H1 (cell line): ENCODE data around the gene HLA-C. TPM values are rescaled to one million over a fixed set of nuclear protein-coding genes. Genes with fewer than 3 reads are reported as not detected.

Source experiments
- CTCF ChIA-PET: fragments of 300-600 bp; sonication (Branson Sonifier 250); formaldehyde crosslinking; loops from one replicate; lab custom pipeline; 2021; ENCODE audit not compliant: partially characterized antibody; lab: Charles Lee
- POLR2A ChIA-PET: fragments of 300-600 bp; sonication (Branson Sonifier 250); formaldehyde crosslinking; loops from one replicate; lab custom pipeline; 2021; ENCODE audit warnings: inconsistent platforms; ENCODE audit not compliant: partially characterized antibody; lab: Charles Lee
- DNase-seq, 2 experiments: peaks; one replicate each; pipeline versions ENCODE4 v3.0.0 to v3.0.0-alpha.2; 2010 to 2022; ENCODE audit warnings: low spot score in 2 of 2, low read depth in 1 of 2, mixed read lengths in 1 of 2
- FAIRE-seq: peaks from 2 replicates; lab custom pipeline; 2011; peaks lifted over from hg19 to GRCh38; lab: Jason Lieb, UNC
- H2AFZ ChIP-seq: 2 replicates; pipeline ENCODE4 v1.8.1; 2012; ENCODE audit warnings: low read length, inconsistent platforms
- H2AK5ac ChIP-seq: 2 replicates; pipeline ENCODE4 v1.6.1; 2013; ENCODE audit warnings: low read depth, low read length
- H2BK120ac ChIP-seq: replicated peaks from 2 replicates; pipeline ENCODE3; 2013; ENCODE audit warnings: low read depth, low read length, inconsistent platforms
- H2BK12ac ChIP-seq: 2 replicates; pipeline ENCODE4 v1.6.1; 2013; ENCODE audit warnings: low read depth, low read length
- H2BK15ac ChIP-seq: 2 replicates; pipeline ENCODE4 v1.6.1; 2013; ENCODE audit warnings: low read length
- H2BK20ac ChIP-seq: 2 replicates; pipeline ENCODE4 v1.6.1; 2013; ENCODE audit warnings: low read length
- H2BK5ac ChIP-seq: 2 replicates; pipeline ENCODE4 v1.6.1; 2013; ENCODE audit warnings: low read depth, low read length
- H3K14ac ChIP-seq: 2 replicates; pipeline ENCODE4 v1.6.1; 2013; ENCODE audit warnings: inconsistent platforms; ENCODE audit not compliant: insufficient read length
- H3K18ac ChIP-seq: 2 replicates; pipeline ENCODE4 v1.6.1; 2013; ENCODE audit warnings: low read length; ENCODE audit errors: extremely low read depth
- H3K23ac ChIP-seq: 2 replicates; pipeline ENCODE4 v1.6.1; 2013; ENCODE audit warnings: inconsistent platforms; ENCODE audit not compliant: insufficient read length
- H3K23me2 ChIP-seq: 2 replicates; pipeline ENCODE4 v1.6.1; 2013; ENCODE audit warnings: low read depth, low read length
- H3K27ac ChIP-seq: 2 replicates; pipeline ENCODE4 v1.6.1; 2011; ENCODE audit warnings: low read depth, low read length, inconsistent platforms
- H3K27me3 ChIP-seq, 4 experiments: replicated peaks in 1 of 4; 1 replicate in 1 of 4; 2 replicates in 3 of 4; pipeline versions ENCODE4 v1.6.1 to v1.8.1; 2011 to 2013; ENCODE audit warnings: low read length in 3 of 4, mild to moderate bottlenecking in 3 of 4, inconsistent platforms in 2 of 4, mixed read lengths in 2 of 4, moderate library complexity in 1 of 4; ENCODE audit not compliant: control insufficient read depth in 3 of 4, insufficient read depth in 3 of 4; ENCODE audit errors: extremely low read depth in 1 of 4
- H3K36me3 ChIP-seq, 4 experiments: 2 replicates each; pipeline versions ENCODE4 v1.6.1 to v1.8.1; 2011 to 2013; ENCODE audit warnings: mild to moderate bottlenecking in 4 of 4, low read length in 3 of 4, moderate library complexity in 2 of 4, control low read depth in 1 of 4, inconsistent platforms in 1 of 4; ENCODE audit not compliant: insufficient read depth in 4 of 4, control insufficient read depth in 2 of 4
- H3K4ac ChIP-seq: replicated peaks from 2 replicates; pipeline ENCODE3; 2013; ENCODE audit warnings: low read length, low read depth, mixed read lengths, inconsistent platforms; ENCODE audit not compliant: insufficient read length
- H3K4me1 ChIP-seq, 4 experiments: replicated peaks in 1 of 4; 1 replicate in 1 of 4; 2 replicates in 3 of 4; pipeline versions ENCODE4 v1.6.1 to v1.8.1; 2011 to 2013; ENCODE audit warnings: low read length in 3 of 4, inconsistent platforms in 2 of 4, mixed read lengths in 1 of 4; ENCODE audit not compliant: insufficient read depth in 4 of 4, control insufficient read depth in 3 of 4
- H3K4me2 ChIP-seq, 2 experiments: 2 replicates each; pipeline versions ENCODE4 v1.6.1 to v1.8.1; 2011 to 2013; ENCODE audit warnings: low read depth in 2 of 2, low read length in 2 of 2, control low read depth in 1 of 2, inconsistent platforms in 1 of 2, mild to moderate bottlenecking in 1 of 2; ENCODE audit not compliant: insufficient read depth in 1 of 2
- H3K4me3 ChIP-seq, 4 experiments: fragments of 200-600, 300-600 bp in 1 of 4; sonication (generic), shearing (Covaris generic), sonication (Bioruptor Twin) in 1 of 4; 2 replicates each; pipeline versions ENCODE4 v1.5.1 to v1.8.1; 2011 to 2016; ENCODE audit warnings: low read length in 4 of 4, low read depth in 3 of 4, control low read depth in 2 of 4, inconsistent platforms in 2 of 4, mild to moderate bottlenecking in 2 of 4, mixed read lengths in 1 of 4, moderate library complexity in 1 of 4; ENCODE audit not compliant: insufficient read depth in 2 of 4; ENCODE audit errors: extremely low read depth in 1 of 4
- H3K56ac ChIP-seq: replicated peaks from 2 replicates; pipeline ENCODE3; 2013; ENCODE audit warnings: low read depth, mild to moderate bottlenecking, mixed read lengths, low read length, inconsistent platforms; ENCODE audit not compliant: insufficient read length
- H3K79me1 ChIP-seq: 2 replicates; pipeline ENCODE4 v1.6.1; 2013; ENCODE audit warnings: low read depth, low read length, control low read depth
- H3K79me2 ChIP-seq, 2 experiments: 2 replicates each; pipeline versions ENCODE4 v1.6.1 to v1.8.1; 2012 to 2013; ENCODE audit warnings: low read length in 2 of 2, mild to moderate bottlenecking in 2 of 2, inconsistent platforms in 1 of 2; ENCODE audit not compliant: insufficient read depth in 2 of 2, control insufficient read depth in 1 of 2
- H3K9ac ChIP-seq, 4 experiments: replicated peaks in 1 of 4; 1 replicate in 1 of 4; 2 replicates in 3 of 4; pipeline versions ENCODE4 v1.6.1 to v1.8.1; 2011 to 2013; ENCODE audit warnings: low read depth in 3 of 4, low read length in 3 of 4, control low read depth in 2 of 4, mild to moderate bottlenecking in 2 of 4, moderate library complexity in 2 of 4, inconsistent platforms in 1 of 4; ENCODE audit errors: extremely low read depth in 1 of 4
- H3K9me3 ChIP-seq, 2 experiments: 2 replicates each; pipeline versions ENCODE4 v1.6.1 to v1.8.1; 2012 to 2013; ENCODE audit warnings: mild to moderate bottlenecking in 2 of 2, moderate library complexity in 2 of 2, control low read depth in 1 of 2, inconsistent platforms in 1 of 2, low read depth in 1 of 2, low read length in 1 of 2, mixed read lengths in 1 of 2; ENCODE audit not compliant: insufficient read depth in 2 of 2
- H4K20me1 ChIP-seq, 2 experiments: replicated peaks in 1 of 2; 2 replicates each; pipeline versions ENCODE3 to v1.8.1; 2011 to 2013; ENCODE audit warnings: inconsistent platforms in 2 of 2, low read length in 2 of 2, mild to moderate bottlenecking in 1 of 2; ENCODE audit not compliant: insufficient read depth in 2 of 2, control insufficient read depth in 1 of 2
- H4K5ac ChIP-seq: 2 replicates; pipeline ENCODE4 v1.6.1; 2013; ENCODE audit warnings: low read length, low read depth, mixed read lengths, inconsistent platforms; ENCODE audit not compliant: insufficient read length
- H4K8ac ChIP-seq: 2 replicates; pipeline ENCODE4 v1.8.0; 2013; ENCODE audit warnings: mild to moderate bottlenecking, moderate library complexity, low read length, inconsistent platforms; ENCODE audit not compliant: insufficient read depth; ENCODE audit errors: extremely low read depth
- H4K91ac ChIP-seq: replicated peaks from 2 replicates; pipeline ENCODE3; 2013; ENCODE audit warnings: low read length, mixed read lengths, inconsistent platforms; ENCODE audit not compliant: insufficient read length
- PHF8 ChIP-seq: fragments of 200-600 bp; sonication (generic); conservative IDR thresholded peaks from 2 replicates; pipeline ENCODE4 v1.7.1; 2012; ENCODE audit warnings: low read depth, mild to moderate bottlenecking, inconsistent platforms, low read length, moderate library complexity
- RBBP5 ChIP-seq: IDR thresholded peaks from 2 replicates; pipeline ENCODE4 v1.7.1; 2012; ENCODE audit warnings: low read depth, mild to moderate bottlenecking, inconsistent platforms, low read length, moderate library complexity, borderline replicate concordance
- RXRA ChIP-seq: IDR thresholded peaks from 2 replicates; pipeline ENCODE4 v1.6.1; 2011; ENCODE audit warnings: low read depth, mild to moderate bottlenecking, low read length, moderate library complexity; ENCODE audit not compliant: insufficient read depth
- SIRT6 ChIP-seq: IDR thresholded peaks from one replicate; pipeline ENCODE4 v1.7.1; 2012; ENCODE audit warnings: low read length, inconsistent platforms
- WGBS, 2 experiments: shearing (Covaris generic) in 1 of 2; methylation state at CpG; one replicate each; pipeline versions ENCODE4 v1.1.6 to v1.1.7; 2013 to 2015; ENCODE audit warnings: low lambda C conversion rate in 2 of 2, mixed read lengths in 2 of 2, inconsistent platforms in 1 of 2, low coverage in 1 of 2, missing lambda C conversion rate in 1 of 2; ENCODE audit not compliant: insufficient replicate concordance in 2 of 2, insufficient coverage in 1 of 2, insufficient read length in 1 of 2; ENCODE audit errors: extremely low coverage in 1 of 2, missing lambda C conversion rate in 1 of 2; 5-methylcytosine and 5-hydroxymethylcytosine counted together
- polyA plus RNA-seq, 7 experiments: library from polyadenylated mRNA; depleted of rRNA in 3 of 7; stranded (reverse) in 5 of 7; unstranded in 2 of 7; fragments of >200 nt in 5 of 7; fragments of 200-250 nt in 2 of 7; gene quantifications; 1 replicate in 5 of 7; 2 replicates in 1 of 7; 4 replicates in 1 of 7; pipeline versions ENCODE4 v1.2.1 to v1.2.3, GENCODE V29; 2011 to 2013; ENCODE audit warnings: missing spikeins in 2 of 7, mixed read lengths in 2 of 7
- total RNA-seq: library from RNA; stranded (reverse); fragmentation: NEBNext Ultra II Directional; extraction: Animal tissue kit (Norgen Biotek cat#: 25700); gene quantifications from 2 replicates; pipeline ENCODE4 v1.2.1, GENCODE V29; 2021
- TF ChIP-seq, protein P1 (sequence below), 3 experiments: IDR thresholded peaks; 1 replicate in 2 of 3; 2 replicates in 1 of 3; pipeline versions ENCODE4 v1.5.1 to v1.6.1; 2011; ENCODE audit warnings: low read length in 3 of 3, mild to moderate bottlenecking in 3 of 3, inconsistent platforms in 2 of 3, low read depth in 1 of 3, moderate library complexity in 1 of 3; ENCODE audit not compliant: insufficient read depth in 1 of 3; ENCODE audit errors: control extremely low read depth in 1 of 3

HLA-C gene
- total and polyA plus RNA-seq, 2 of the 8 experiments (the other 6 are each of a cell fraction or from before 2014, with no cell fraction given), result 245 to 360 TPM

DNA sequence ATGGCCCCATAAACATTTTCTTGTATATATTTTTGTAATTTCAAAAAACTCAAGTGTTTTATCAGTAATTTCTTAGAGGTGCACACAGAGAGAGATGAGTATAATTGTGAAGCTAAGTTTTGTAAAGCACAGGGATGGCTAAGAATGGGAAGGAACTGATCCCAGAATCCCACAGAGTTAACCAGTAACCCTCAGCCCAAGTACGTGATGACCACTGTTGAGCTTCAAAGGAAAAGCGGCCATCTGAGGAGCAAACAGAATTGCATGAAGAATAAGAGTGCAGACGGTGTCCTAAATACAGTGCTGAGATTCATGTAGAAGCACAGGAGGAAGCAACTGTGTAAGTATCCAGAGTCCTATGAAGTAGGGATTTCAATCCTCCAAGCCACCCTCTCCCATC lies 28.1 kb upstream of the HLA-C start:
- no peak overlapping the region for H3K18ac ChIP-seq
- H4K20me1 ChIP-seq, result no peaks in the 10 kb centered on the region
- no peak overlapping the region for H2BK20ac ChIP-seq
- no peak overlapping the region for H2BK12ac ChIP-seq
- no peaks in the 10 kb centered on the region for H3K23me2 ChIP-seq
- H3K4me3 ChIP-seq, result no peak overlapping the region
- no peak overlapping the region for H2BK15ac ChIP-seq
- no peaks in the 10 kb centered on the region for H3K27me3 ChIP-seq
- DNase-seq (no peak), FAIRE-seq (no peak)
- no peak overlapping the region for H3K4me2 ChIP-seq
- no peak overlapping the region for H3K14ac ChIP-seq
- no peak overlapping the region for H3K56ac ChIP-seq
- no peaks in the 10 kb centered on the region for H3K36me3 ChIP-seq
- no peak overlapping the region for H4K5ac ChIP-seq
- TF ChIP-seq RBBP5 (no peak), PHF8 (no peak), RXRA (no peak), SIRT6 (no peak)
- TF ChIP-seq, protein P1, sequence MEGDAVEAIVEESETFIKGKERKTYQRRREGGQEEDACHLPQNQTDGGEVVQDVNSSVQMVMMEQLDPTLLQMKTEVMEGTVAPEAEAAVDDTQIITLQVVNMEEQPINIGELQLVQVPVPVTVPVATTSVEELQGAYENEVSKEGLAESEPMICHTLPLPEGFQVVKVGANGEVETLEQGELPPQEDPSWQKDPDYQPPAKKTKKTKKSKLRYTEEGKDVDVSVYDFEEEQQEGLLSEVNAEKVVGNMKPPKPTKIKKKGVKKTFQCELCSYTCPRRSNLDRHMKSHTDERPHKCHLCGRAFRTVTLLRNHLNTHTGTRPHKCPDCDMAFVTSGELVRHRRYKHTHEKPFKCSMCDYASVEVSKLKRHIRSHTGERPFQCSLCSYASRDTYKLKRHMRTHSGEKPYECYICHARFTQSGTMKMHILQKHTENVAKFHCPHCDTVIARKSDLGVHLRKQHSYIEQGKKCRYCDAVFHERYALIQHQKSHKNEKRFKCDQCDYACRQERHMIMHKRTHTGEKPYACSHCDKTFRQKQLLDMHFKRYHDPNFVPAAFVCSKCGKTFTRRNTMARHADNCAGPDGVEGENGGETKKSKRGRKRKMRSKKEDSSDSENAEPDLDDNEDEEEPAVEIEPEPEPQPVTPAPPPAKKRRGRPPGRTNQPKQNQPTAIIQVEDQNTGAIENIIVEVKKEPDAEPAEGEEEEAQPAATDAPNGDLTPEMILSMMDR (IDR thresholded peaks at IDR 0.05; ENCODE audit: control extremely low read depth in 1 of 3, insufficient read depth in 1 of 3, low read depth in 1 of 3, low read length in 3 of 3), result no peak
- H2BK5ac ChIP-seq, result no peak overlapping the region
- no peak overlapping the region for H2AK5ac ChIP-seq
- H3K4me1 ChIP-seq, result no peaks in the 10 kb centered on the region
- H3K4ac ChIP-seq, result no peak overlapping the region
- H3K9ac ChIP-seq, result no peak overlapping the region
- no peaks in the 10 kb centered on the region for H3K79me1 ChIP-seq
- no peak overlapping the region for H2BK120ac ChIP-seq
- no peak overlapping the region for H3K23ac ChIP-seq
- POLR2A ChIA-PET, result no interaction called here
- H3K9me3 ChIP-seq, result no peaks in the 10 kb centered on the region
- no peak overlapping the region for H4K91ac ChIP-seq
- H2AFZ ChIP-seq, result no peak overlapping the region
- WGBS, 2 experiments, result 80% methylated on average over 3 of the region's 3 CpGs; no CpG with 5 or more reads in 1 of the 2 experiments
- no peaks in the 10 kb centered on the region for H3K79me2 ChIP-seq
- no peak overlapping the region for H4K8ac ChIP-seq
- no peak overlapping the region for H3K27ac ChIP-seq
- CTCF ChIA-PET, result interaction anchor here (0.7 kb wide), 1 partner anchor 22 kb away, joined by 3 read pairs; no protein-coding TSS in a partner anchor
